K562 (cell line): Measurements from ENCODE around the gene RPS8. TPM values are rescaled to one million over a fixed set of nuclear protein-coding genes. Genes with fewer than 3 reads are reported as not detected.
A peak's percentile ranks its signal among the peaks of the same experiment; 100 is the strongest.

Experiments used
- ATAC-seq: fragments of 200-7000 bp; cut with Tn5 transposase; 3 replicates; pipeline ENCODE4 v1.9.1; 2020; ENCODE audit warnings: moderate library complexity
- BruUV-seq: library from RNA; stranded (reverse); fragments of 400-500 nt; replicated peaks from 2 replicates; lab custom pipeline; 2021; lab: Mats Ljungman, UMichigan
- CTCF ChIA-PET: fragments of 300-600 bp; formaldehyde crosslinking; extraction: SDS; loops from one replicate; lab custom pipeline; 2021; ENCODE audit warnings: low intra/inter-chr PET ratio; lab: Yijun Ruan, JAX
- POLR2A ChIA-PET: fragments of 300-600, 350-650 bp; sonication (Branson Sonifier 250); formaldehyde crosslinking; extraction: SDS; loops from one replicate; lab custom pipeline; 2021; ENCODE audit warnings: antibody characterized with exemption, inconsistent platforms; lab: Yijun Ruan, JAX
- DNase-seq, 4 experiments: peaks; one replicate each; pipeline versions ENCODE4 v3.0.0 to v3.0.0-alpha.2; 2011 to 2018; ENCODE audit warnings: low spot score in 3 of 4, mixed read lengths in 3 of 4; ENCODE audit errors: extremely low read depth in 1 of 4
- FAIRE-seq: peaks from 2 replicates; lab custom pipeline; 2011; peaks lifted over from hg19 to GRCh38; lab: Jason Lieb, UNC
- H2AFZ ChIP-seq: 2 replicates; pipeline ENCODE4 v1.6.0; 2011; ENCODE audit warnings: low read depth, low read length, control low read depth, inconsistent platforms
- H3K27ac ChIP-seq: fragments of 200-600 bp; 3 replicates; pipeline ENCODE4 v1.8.0; 2011; ENCODE audit warnings: low read depth, mild to moderate bottlenecking, control low read depth, inconsistent platforms, low read length, moderate library complexity, mixed read lengths; ENCODE audit errors: extremely low read depth
- H3K27me3 ChIP-seq, 2 experiments: fragments of 300-600 bp in 1 of 2; 2 replicates in 1 of 2; 3 replicates in 1 of 2; pipeline versions ENCODE4 v1.6.0 to v1.8.0; 2011; ENCODE audit warnings: inconsistent platforms in 2 of 2, low read length in 2 of 2, mild to moderate bottlenecking in 1 of 2, mixed read lengths in 1 of 2, moderate library complexity in 1 of 2; ENCODE audit not compliant: control insufficient read depth in 2 of 2, insufficient read depth in 2 of 2
- H3K36me3 ChIP-seq: fragments of 300-600 bp; 3 replicates; pipeline ENCODE4 v1.8.0; 2011; ENCODE audit warnings: mild to moderate bottlenecking, low read length, inconsistent platforms; ENCODE audit not compliant: control insufficient read depth, insufficient read depth
- H3K4me1 ChIP-seq, 2 experiments: fragments of 200-600 bp in 1 of 2; replicated peaks in 1 of 2; 2 replicates in 1 of 2; 3 replicates in 1 of 2; pipeline versions ENCODE4 v1.5.1 to v1.8.0; 2011; ENCODE audit warnings: inconsistent platforms in 2 of 2, low read length in 2 of 2, mild to moderate bottlenecking in 1 of 2, mixed read lengths in 1 of 2, moderate library complexity in 1 of 2; ENCODE audit not compliant: control insufficient read depth in 2 of 2, insufficient read depth in 2 of 2
- H3K4me2 ChIP-seq: 2 replicates; pipeline ENCODE4 v1.6.1; 2011; ENCODE audit warnings: low read length, control low read depth, inconsistent platforms, mixed read lengths; ENCODE audit not compliant: insufficient read depth
- H3K4me3 ChIP-seq: fragments of 200-600 bp; sonication (generic), shearing (Covaris generic); 2 replicates; pipeline ENCODE4 v1.5.1; 2016; ENCODE audit warnings: control low read depth, inconsistent platforms
- H3K79me2 ChIP-seq: fragments of 200-600 bp; 3 replicates; pipeline ENCODE4 v1.8.0; 2011; ENCODE audit warnings: low read length, inconsistent platforms; ENCODE audit not compliant: control insufficient read depth, insufficient read depth
- H3K9ac ChIP-seq, 2 experiments: 2 replicates each; pipeline versions ENCODE4 v1.6.0 to v1.6.1; 2011; ENCODE audit warnings: low read depth in 2 of 2, low read length in 2 of 2, control low read depth in 1 of 2, inconsistent platforms in 1 of 2, mild to moderate bottlenecking in 1 of 2, mixed read lengths in 1 of 2; ENCODE audit not compliant: insufficient read depth in 1 of 2
- H3K9me1 ChIP-seq: one replicate; pipeline ENCODE4 v1.6.0; 2011; ENCODE audit warnings: inconsistent platforms, mild to moderate bottlenecking, low read length, moderate library complexity; ENCODE audit not compliant: control insufficient read depth, insufficient read depth
- H3K9me3 ChIP-seq: replicated peaks from 2 replicates; pipeline ENCODE4 v1.5.1; 2011; ENCODE audit warnings: low read depth, low read length, inconsistent platforms; ENCODE audit not compliant: control insufficient read depth, insufficient read depth
- H4K20me1 ChIP-seq: replicated peaks from 2 replicates; pipeline ENCODE4 v1.6.1; 2011; ENCODE audit warnings: low read length, inconsistent platforms, mixed read lengths; ENCODE audit not compliant: control insufficient read depth, insufficient read depth
- BHLHE40 ChIP-seq: IDR thresholded peaks from 2 replicates; pipeline ENCODE4 v1.6.1; 2011; ENCODE audit warnings: low read length, improper control_type of control experiment
- BRCA1 ChIP-seq, 2 experiments: fragments of 450-650 bp in 1 of 2; sonication (generic) in 1 of 2; formaldehyde crosslinking in 1 of 2; IDR thresholded peaks; 2 replicates each; pipeline versions ENCODE4 v1.5.0 to v1.6.1; 2017 to 2020; ENCODE audit warnings: mild to moderate bottlenecking in 1 of 2, missing genetic modification reagents in 1 of 2
- ESRRB ChIP-seq: fragments of 250-450 bp; sonication (Bioruptor Pico); IDR thresholded peaks from 2 replicates; pipeline ENCODE4 v1.5.0; 2020; ENCODE audit warnings: mild to moderate bottlenecking, moderate library complexity, borderline replicate concordance
- FOXK2 ChIP-seq, 2 experiments: fragments of 450-650 bp; IDR thresholded peaks in 1 of 2; conservative IDR thresholded peaks in 1 of 2; 2 replicates each; pipeline ENCODE4 v1.6.1; 2016; ENCODE audit warnings: low read depth in 2 of 2, mild to moderate bottlenecking in 1 of 2
- MCM5 ChIP-seq: fragments of 450-650 bp; IDR thresholded peaks from 2 replicates; pipeline ENCODE4 v1.6.1; 2016; ENCODE audit warnings: low read depth
- NFRKB ChIP-seq: fragments of 450-650 bp; IDR thresholded peaks from 2 replicates; pipeline ENCODE4 v1.6.1; 2016; ENCODE audit warnings: low read depth
- SRSF3 ChIP-seq: fragments of 200-400 bp; formaldehyde crosslinking; IDR thresholded peaks from 2 replicates; pipeline ENCODE4 v1.6.1; 2016; ENCODE audit warnings: mild to moderate bottlenecking, low read length, moderate library complexity; ENCODE audit not compliant: insufficient read depth
- XRCC5 ChIP-seq: fragments of 200-400 bp; formaldehyde crosslinking; IDR thresholded peaks from 2 replicates; pipeline ENCODE4 v1.6.1; 2017; ENCODE audit warnings: low read depth, mild to moderate bottlenecking, low read length
- ZBED1 ChIP-seq: IDR thresholded peaks from 2 replicates; pipeline ENCODE4 v1.6.1; 2014
- ZNF436 ChIP-seq: fragments of 250-450, 450-650 bp; sonication (Bioruptor Pico); formaldehyde crosslinking; IDR thresholded peaks from 2 replicates; pipeline ENCODE4 v1.7.0; 2020; ENCODE audit warnings: mild to moderate bottlenecking
- WGBS: fragments of 100-300 bp; shearing (Covaris generic); methylation state at CpG from one replicate; pipeline ENCODE4 v1.1.6; 2016; ENCODE audit warnings: low coverage, mixed read lengths; ENCODE audit not compliant: insufficient coverage; ENCODE audit errors: missing lambda C conversion rate; 5-methylcytosine and 5-hydroxymethylcytosine counted together
- in situ Hi-C: fragments of 300-500 bp; cut with MboI; formaldehyde crosslinking; loops from 4 replicates; pipeline ENCODE4 v1.15.0; 2018; ENCODE audit warnings: inconsistent platforms, mixed read lengths
- intact Hi-C: fragments of 100-400 bp; cut with micrococcal nuclease; formaldehyde crosslinking; loops from 2 replicates; pipeline ENCODE4 v1.14.2; 2022
- polyA plus RNA-seq, 8 experiments: library from polyadenylated mRNA; depleted of rRNA in 4 of 8; stranded (reverse) in 5 of 8; unstranded in 3 of 8; fragments of >200 nt; fragmentation: Nextera tagmentation in 2 of 8; fragmentation: Illumina TruSeq in 1 of 8; extraction: Ambion mirVana in 2 of 8; extraction: Trizol in 1 of 8; gene quantifications; 2 replicates each; pipeline versions ENCODE4 v1.2.1 to v1.2.3, GENCODE V29; 2011 to 2014; ENCODE audit warnings: inconsistent platforms in 1 of 8, missing spikeins in 1 of 8
- total RNA-seq, 7 experiments: library from RNA; depleted of rRNA in 6 of 7; stranded (reverse); fragments of >200 nt in 6 of 7; fragmentation: Illumina TruSeq in 2 of 7; extraction: Trizol in 2 of 7; gene quantifications; 2 replicates each; pipeline versions ENCODE4 v1.2.1 to v1.2.3, GENCODE V29; 2011 to 2021; ENCODE audit warnings: low replicate concordance in 1 of 7
- TF ChIP-seq, protein P1 (sequence below): sonication (generic); formaldehyde crosslinking; IDR thresholded peaks from 2 replicates; pipeline ENCODE4 v1.8.0; 2022; ENCODE audit warnings: mild to moderate bottlenecking, missing genetic modification reagents
- TF ChIP-seq, protein P2 (sequence below): sonication (generic); formaldehyde crosslinking; IDR thresholded peaks from 2 replicates; pipeline ENCODE4 v1.4.0; 2020; ENCODE audit warnings: mild to moderate bottlenecking, missing genetic modification reagents

The RPS8 gene
- total and polyA plus RNA-seq, 9 of the 15 experiments (the other 6 are each of a cell fraction or from before 2014, with no cell fraction given) = 2,431 to 4,168 (median 3,109) TPM

DNA sequence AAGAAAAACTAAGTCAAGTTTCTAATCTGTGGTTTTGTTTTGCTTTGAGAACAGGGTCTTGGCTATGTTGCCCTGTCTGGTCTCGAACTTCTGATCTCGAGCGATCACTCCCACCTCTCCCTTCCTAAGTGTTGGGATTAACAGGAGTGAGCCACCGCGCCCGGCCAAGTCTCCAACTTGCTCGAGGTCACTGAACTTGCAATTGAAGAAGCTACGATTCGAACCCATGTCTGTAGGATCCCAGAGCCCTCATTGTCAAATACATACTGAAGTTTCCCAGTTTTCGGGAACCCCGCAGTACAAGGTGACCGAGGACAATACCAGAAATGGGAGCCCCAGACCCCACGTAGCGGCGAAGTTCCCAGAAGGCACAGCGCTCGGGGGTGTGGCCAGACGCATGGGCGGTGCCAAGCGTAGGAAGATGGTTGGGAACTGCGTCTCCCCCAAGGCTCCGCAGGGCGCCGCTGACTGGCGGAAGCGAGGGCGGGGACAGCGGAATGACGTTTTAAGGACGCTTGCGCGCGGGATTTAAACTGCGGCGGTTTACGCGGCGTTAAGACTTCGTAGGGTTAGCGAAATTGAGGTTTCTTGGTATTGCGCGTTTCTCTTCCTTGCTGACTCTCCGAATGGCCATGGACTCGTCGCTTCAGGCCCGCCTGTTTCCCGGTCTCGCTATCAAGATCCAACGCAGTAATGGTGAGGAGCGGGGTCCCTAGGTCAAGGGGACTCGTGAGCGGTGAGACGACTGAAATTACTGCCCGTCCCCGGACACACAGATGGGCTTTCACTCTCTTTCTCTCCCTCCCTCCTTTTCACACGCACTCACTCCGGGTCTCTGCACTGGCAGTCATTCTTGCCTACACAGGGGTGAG lies 35.8 kb upstream of the RPS8 start, which contains the start of gene KIF2C (continued):
- TF ChIP-seq ZNF436 (CRISPR knock-in tag) (no peak), ESRRB (CRISPR knock-in tag) (no peak)

DNA sequence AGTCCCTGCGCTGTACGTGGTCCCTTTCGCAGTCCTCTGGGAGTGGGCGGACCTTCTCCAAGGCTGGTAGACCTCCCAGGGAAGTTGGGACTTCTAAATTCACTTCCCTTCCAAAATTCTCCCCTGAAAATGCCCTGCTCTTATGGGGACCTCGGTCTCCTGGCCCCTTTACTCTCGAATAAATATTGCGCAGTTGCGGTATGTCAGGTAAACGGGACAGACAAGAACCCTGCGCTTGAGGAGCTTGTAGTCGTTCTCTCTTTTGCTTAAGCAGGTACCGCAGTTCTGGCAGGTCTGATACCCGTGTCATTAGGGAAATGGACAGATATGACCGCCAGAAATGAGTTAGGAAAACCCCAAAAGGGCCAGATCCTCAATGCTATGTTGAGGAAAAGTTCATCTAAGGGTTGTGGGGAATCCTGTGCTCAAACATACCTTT lies 35.1 kb upstream of the RPS8 start:
- Histone ChIP-seq H3K27ac (peak overlapping the region; percentile 95), H3K4me2 (peak overlapping the region; percentile 94), H4K20me1 (no peaks in the 10 kb centered on the region), H3K79me2 (peaks cover 49% of the 10 kb centered on the region), H3K4me1 (peaks cover 13 to 22% of the 10 kb centered on the region in 2 experiments; a peak in 4 of 5 replicates), H3K9ac (peak overlapping the region; percentile 96 to 97), H3K27me3 (no peaks in the 10 kb centered on the region), H3K36me3 (peaks cover 39% of the 10 kb centered on the region), H3K9me3 (no peaks in the 10 kb centered on the region), H2AFZ (peak overlapping the region; percentile 90), H3K9me1 (no peaks in the 10 kb centered on the region), H3K4me3 (peak overlapping the region; percentile 68)
- ChIA-PET POLR2A (interaction anchor here (0.5 to 14.7 kb wide), 11 partner anchors 9 to 1674 kb away, joined by 3 to 199 read pairs (median 4); partner anchors contain the start of gene RPS8), CTCF (no interaction called here)
- no peak for FAIRE-seq
- intact Hi-C loops = no loop called here
- DNase-seq = no peak
- in situ Hi-C loops = no loop called here
- BruUV-seq = TSS peak; percentile 85
- WGBS = under 1% methylated on average over 14 of the region's 14 CpGs
- peak; percentile 27 for ATAC-seq
- TF ChIP-seq SRSF3 (peak; percentile 4; the same call in 1 of the 2 replicates), BRCA1 (IDR thresholded peaks at IDR 0.05) (no peak), BRCA1 (CRISPR knock-in tag; IDR thresholded peaks at IDR 0.05) (0 out of 2 replicates have a peak, but pooled peaks have one; percentile 42), ZBED1 (no peak), MCM5 (no peak), BHLHE40 (peak; percentile 33; the same call in 1 of the 2 replicates), XRCC5 (0 out of 2 replicates have a peak, but pooled peaks have one; percentile 36), NFRKB (0 out of 2 replicates have a peak, but pooled peaks have one; percentile 48), FOXK2 (conservative IDR thresholded peaks at IDR 0.05 in 1 of 2, IDR thresholded peaks at IDR 0.05 in 1 of 2; ENCODE audit: low read depth in 2 of 2) (no peak)
- TF ChIP-seq, protein P1, sequence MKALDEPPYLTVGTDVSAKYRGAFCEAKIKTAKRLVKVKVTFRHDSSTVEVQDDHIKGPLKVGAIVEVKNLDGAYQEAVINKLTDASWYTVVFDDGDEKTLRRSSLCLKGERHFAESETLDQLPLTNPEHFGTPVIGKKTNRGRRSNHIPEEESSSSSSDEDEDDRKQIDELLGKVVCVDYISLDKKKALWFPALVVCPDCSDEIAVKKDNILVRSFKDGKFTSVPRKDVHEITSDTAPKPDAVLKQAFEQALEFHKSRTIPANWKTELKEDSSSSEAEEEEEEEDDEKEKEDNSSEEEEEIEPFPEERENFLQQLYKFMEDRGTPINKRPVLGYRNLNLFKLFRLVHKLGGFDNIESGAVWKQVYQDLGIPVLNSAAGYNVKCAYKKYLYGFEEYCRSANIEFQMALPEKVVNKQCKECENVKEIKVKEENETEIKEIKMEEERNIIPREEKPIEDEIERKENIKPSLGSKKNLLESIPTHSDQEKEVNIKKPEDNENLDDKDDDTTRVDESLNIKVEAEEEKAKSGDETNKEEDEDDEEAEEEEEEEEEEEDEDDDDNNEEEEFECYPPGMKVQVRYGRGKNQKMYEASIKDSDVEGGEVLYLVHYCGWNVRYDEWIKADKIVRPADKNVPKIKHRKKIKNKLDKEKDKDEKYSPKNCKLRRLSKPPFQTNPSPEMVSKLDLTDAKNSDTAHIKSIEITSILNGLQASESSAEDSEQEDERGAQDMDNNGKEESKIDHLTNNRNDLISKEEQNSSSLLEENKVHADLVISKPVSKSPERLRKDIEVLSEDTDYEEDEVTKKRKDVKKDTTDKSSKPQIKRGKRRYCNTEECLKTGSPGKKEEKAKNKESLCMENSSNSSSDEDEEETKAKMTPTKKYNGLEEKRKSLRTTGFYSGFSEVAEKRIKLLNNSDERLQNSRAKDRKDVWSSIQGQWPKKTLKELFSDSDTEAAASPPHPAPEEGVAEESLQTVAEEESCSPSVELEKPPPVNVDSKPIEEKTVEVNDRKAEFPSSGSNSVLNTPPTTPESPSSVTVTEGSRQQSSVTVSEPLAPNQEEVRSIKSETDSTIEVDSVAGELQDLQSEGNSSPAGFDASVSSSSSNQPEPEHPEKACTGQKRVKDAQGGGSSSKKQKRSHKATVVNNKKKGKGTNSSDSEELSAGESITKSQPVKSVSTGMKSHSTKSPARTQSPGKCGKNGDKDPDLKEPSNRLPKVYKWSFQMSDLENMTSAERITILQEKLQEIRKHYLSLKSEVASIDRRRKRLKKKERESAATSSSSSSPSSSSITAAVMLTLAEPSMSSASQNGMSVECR = 0 out of 2 replicates have a peak, but pooled peaks have one; percentile 7
- TF ChIP-seq, protein P2, sequence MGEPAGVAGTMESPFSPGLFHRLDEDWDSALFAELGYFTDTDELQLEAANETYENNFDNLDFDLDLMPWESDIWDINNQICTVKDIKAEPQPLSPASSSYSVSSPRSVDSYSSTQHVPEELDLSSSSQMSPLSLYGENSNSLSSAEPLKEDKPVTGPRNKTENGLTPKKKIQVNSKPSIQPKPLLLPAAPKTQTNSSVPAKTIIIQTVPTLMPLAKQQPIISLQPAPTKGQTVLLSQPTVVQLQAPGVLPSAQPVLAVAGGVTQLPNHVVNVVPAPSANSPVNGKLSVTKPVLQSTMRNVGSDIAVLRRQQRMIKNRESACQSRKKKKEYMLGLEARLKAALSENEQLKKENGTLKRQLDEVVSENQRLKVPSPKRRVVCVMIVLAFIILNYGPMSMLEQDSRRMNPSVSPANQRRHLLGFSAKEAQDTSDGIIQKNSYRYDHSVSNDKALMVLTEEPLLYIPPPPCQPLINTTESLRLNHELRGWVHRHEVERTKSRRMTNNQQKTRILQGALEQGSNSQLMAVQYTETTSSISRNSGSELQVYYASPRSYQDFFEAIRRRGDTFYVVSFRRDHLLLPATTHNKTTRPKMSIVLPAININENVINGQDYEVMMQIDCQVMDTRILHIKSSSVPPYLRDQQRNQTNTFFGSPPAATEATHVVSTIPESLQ (CRISPR knock-in tag) = peak; percentile 63; the same call in 1 of the 2 replicates
